Left renal cortex interstitium (tissue), 4 donors: ENCODE results near the gene PRR20G. TPM values are rescaled to one million over a fixed set of nuclear protein-coding genes. Genes with fewer than 3 reads are reported as not detected.
"Not testable (repeated sequence)": the region's sequence is repeated elsewhere in the genome, so short reads cannot be mapped to it uniquely, and the experiment has no call there.

Source experiments
- DNase-seq, 4 donors: peaks; one replicate each; pipeline ENCODE4 v3.0.0-alpha.2; 2013; ENCODE audit warnings: low read depth in 4 of 4, low spot score in 2 of 4, missing footprints in 1 of 4
- polyA plus RNA-seq, 4 donors: library from polyadenylated mRNA; unstranded; fragments of 120-200 nt; gene quantifications; one replicate each; pipeline ENCODE4 v1.2.1, GENCODE V29; 2013; ENCODE audit not compliant: insufficient read length in 4 of 4

Gene PRR20G
- polyA plus RNA-seq, 4 donors, result not detected

- DNase-seq, result no peak
These were observed 16.4 kb upstream of the PRR20G start for GRCh38 chr3:127304121-127304744.

GRCh38 chr3:127299276-127299675 lies 11.4 kb upstream of the PRR20G start:
- no peak for DNase-seq

- DNase-seq, result no peak
These were observed 9.1 kb upstream of the PRR20G start for GRCh38 chr3:127296959-127297358.

GRCh38 chr3:127296166-127296565 lies 8.3 kb upstream of the PRR20G start:
- no peak for DNase-seq

DNA sequence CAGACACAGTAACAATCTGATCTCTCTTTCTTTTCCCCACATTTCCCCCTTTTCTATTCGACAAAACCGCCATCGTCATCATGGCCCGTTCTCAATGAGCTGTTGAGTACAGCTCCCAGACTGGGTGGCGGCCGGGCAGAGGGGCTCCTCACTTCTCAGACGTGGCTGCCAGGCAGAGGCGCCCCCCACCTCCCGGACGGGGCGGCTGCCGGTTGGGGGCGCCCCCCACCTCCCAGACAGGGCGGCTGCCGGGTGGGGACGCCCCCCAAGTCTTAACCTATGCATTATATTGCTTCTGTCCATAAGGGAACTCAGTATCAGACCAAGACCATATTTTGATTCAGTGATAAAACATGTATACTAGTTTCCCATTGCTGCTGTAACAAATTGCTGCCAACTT lies 5.8 kb upstream of the PRR20G start:
- not testable (repeated sequence) for DNase-seq

DNA sequence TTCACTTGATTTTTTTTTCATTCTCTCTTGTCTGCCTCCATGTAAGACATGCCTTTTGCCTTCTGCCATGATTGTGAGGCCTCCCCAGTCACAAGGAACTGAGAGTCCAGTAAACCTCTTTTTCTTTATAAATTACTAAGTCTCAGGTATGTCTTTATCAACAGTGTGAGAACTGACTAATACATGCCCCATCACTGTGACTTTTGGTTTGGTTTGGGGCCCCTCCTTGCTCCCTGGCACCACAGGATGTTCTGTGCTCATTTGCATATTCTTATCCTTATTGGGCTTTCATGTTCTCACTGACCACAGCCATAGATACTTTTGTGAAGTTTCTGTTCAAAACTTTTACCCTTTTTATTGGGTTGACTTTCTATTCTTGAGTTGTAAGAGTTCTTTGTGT lies 3.8 kb upstream of the PRR20G start:
- DNase-seq, result no peak

GRCh38 chr3:127291114-127291513 lies 3.3 kb upstream of the PRR20G start:
- no peak for DNase-seq

DNA sequence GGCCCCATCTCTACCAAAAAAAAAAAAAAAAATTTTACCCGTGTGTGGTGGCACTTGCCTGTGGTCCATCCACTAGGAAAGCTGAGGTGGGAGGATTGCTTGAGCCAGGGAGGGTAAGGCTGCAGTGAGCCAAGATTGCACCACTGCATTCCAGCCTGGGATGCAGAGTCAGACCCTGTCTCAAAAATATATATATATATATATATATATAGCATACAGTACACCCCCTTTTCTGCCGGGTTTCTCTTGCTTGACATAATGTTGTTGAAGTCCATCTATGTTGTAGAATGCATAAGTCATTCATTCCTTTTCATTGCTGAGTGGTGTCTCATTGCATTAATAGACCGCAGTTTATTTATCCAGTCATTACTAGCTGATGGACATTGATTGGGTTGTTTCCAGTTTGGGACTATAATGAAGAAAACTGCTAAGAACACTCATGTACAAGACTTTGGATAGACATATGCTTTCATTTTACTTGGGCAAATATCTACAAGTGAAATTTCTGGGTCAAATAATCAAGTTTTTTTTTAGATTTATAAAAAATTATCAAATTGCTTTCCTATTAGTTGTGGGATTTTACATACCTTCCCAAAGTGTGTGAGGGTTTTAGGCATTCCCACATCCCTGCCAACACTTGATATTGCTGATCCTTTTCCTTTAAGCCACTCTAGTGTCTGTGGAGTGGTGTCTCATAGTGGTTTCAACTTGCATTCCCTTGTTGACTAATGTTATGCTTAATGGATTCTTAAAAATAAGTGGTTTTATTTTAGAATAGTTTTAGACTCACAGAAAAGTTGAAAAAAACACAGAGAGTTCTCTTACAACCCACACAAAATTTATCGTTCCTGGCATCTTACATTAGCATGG lies 2.1 kb upstream of the PRR20G start:
- no peak for DNase-seq

DNA sequence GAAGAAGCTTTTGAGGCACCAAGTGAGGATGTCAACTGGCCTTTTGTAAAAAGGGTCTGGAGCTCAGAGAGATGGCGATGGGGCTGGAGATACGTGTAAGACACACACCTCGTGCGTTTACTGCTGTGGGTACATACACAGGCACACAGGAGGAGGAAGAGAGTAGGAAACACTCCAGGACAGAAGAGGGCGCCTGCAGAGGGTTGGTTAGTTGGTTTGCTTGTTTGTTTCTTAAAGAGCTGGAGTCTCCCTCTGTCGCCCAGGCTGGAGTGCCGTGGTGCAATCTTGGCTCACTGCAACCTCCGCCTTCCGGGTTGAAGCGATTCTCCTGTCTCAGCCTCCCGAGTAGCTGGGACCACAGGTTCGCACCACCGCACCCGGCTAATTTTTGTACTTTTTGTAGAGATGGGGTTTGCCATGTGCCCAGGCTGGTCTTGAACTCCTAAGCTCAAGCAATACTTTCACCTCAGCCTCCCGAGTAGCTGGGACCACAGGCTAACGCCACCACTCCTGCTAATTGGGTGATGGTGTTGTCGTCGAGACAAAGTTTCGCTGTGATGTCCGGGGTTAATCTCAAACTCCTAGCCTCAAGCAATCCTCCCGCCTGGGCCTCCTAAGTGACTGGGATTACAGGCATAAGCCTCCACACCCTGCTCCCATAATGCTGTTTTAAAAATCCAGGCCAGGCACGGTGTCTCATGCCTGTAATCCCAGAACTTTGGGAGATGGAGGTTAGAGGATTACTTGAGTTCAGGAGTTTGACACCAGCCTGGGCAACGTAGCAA lies 1.3 kb upstream of the PRR20G start:
- no peak for DNase-seq

DNA sequence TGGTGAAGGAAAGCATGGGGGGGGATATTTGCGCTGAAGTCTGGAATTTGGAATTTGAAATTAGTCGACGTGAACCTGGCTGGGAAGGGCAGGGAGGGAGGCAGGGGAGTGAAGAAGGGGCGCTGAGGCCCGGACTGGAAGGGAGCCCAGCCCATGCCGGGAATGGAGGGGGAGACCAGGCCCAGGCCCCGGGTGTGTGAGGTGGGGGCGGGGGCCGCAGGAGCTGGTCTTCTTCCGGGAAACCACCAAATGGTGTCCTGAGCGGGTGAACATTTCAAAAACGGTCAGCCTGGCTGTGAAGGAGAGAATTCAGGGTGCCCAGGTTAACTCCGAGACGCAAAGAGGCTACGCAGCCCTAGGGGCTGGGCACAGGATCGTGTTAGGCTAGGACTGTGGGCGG lies 497 bp upstream of the PRR20G start:
- no peak for DNase-seq

DNA sequence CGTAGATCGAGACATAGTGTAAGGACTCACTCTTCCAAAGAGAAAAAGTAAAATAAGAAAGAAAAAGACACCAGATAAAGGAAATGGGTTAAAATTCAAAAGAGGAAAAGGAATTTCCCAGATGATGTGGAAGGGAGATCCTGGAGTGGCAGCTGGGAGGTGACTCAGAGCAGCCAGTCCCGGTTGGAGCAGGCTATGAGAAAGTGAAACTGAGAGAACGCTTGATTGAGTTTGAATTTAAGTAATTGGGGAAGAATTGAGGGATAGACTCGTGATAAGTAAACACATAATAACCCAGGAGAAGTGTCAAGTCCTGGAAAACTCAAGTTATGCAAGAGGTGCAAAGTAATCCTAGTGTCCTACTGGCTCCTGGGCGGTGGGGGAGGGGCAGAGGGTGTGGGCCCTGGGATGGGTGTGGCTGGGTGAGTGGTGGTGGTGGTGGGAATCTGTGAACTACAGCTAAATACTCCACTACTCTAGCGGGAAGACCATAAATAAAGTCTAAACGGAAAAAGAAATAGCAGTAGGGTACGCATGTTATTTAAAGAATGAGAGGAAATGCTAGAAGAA lies 1.2 kb downstream of the PRR20G start:
- DNase-seq, result no peak

- no peak for DNase-seq
These were observed 3.6 kb downstream of the PRR20G start for GRCh38 chr3:127284258-127284657.

GRCh38 chr3:127277561-127277960 lies 10.3 kb downstream of the PRR20G start:
- DNase-seq, result no peak

DNA sequence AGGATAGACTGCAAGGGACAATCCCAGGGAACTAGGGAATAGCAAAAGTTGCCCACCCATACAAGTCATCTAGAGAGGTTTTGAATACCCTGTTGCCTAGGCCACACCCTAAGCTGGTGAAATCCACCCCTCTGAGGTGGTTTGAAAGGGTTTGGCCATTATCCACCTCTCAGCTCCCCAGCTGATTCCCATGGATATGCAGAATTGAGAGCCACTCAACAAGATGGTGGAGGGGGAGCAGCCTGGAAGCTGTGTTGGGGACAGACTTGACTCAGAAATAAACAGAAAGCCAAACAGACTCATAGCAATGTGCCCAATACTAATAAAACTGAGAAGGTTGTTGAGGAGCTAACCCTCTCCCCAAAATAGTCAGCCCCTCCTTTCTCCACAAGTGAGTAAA lies 10.9 kb downstream of the PRR20G start:
- DNase-seq, result no peak

GRCh38 chr3:127276396-127276795 lies 11.4 kb downstream of the PRR20G start:
- no peak for DNase-seq

- no peak for DNase-seq
These were observed 12.5 kb downstream of the PRR20G start for GRCh38 chr3:127275287-127275781.

DNA sequence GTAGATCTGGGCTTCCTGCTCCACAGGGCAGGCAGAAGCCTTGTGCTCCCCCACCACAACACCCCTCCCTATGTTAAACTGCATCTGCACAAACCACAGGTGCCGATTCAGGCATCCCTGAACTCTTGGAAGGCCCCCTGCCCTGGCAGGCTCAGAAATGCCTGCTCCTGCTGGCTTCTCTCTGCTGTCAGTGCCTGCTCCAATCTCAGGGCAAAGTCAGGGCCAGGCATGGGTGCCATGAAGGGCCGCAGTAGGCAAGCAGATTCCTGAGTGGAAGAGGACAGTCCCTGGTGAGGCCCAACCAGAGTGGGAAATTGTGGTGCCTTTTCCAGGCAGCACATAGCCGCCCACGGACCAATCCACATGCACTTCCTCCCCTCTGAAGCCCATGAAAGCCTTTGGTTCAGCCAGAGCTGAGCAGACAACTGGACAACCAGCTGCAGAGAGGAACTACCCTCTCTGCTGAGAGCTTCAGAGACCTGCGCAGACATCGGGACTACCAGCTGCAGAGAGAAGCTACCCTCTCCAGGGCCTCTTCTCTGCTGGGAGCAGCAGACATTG lies 13.6 kb downstream of the PRR20G start:
- no peak for DNase-seq

DNA sequence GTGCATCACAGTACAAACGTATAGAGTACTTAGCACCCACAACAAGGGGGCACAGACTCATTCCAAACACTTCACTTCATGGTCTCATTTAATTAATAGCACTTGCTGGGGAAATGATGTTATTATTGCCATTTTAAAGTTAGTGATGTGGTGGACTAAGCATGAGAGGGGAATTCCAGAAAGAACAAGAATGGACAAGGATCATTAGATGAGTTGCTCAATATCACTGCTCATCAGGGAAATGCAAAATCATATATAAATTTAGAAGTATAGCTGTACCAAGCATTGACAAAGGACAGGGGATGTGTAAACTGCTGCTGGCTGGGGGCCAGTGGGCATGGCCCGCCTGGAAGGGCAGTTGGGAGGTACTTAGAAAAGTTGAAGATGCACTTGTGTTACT lies 14.6 kb downstream of the PRR20G start:
- DNase-seq, result no peak

- DNase-seq, result no peak
These were observed 21.7 kb downstream of the PRR20G start for GRCh38 chr3:127266186-127266585.

DNA sequence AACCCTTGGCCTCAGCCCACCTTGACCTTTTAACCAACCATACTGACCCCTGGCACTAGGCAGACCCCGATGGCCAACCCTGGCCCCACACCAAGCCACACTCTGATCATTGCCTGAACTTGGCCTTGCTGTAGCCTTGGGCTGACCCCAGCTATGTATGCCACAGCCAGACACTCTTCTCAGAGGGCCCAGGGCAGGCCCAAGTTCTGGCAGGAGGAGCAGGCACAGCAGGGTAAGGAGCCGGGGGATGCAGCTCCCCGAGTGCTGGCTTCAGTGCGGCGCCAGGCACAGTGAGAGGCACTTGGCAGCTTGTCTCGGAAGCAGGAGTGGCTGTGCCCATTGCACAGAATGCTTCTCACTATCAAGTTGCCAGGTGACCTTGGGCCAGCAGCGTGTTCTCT lies 22.3 kb downstream of the PRR20G start:
- DNase-seq, result no peak
